Tibial nerve (tissue), 4 donors: ENCODE results near the gene TRAPPC3. TPM values are rescaled to one million over a fixed set of nuclear protein-coding genes. Genes with fewer than 3 reads are reported as not detected.

ENCODE experiments used
- DNase-seq, 2 donors: peaks; one replicate each; pipeline ENCODE4 v3.0.0-alpha.2; 2019; ENCODE audit warnings: low spot score in 2 of 2
- H3K27ac ChIP-seq, 4 donors: fragments of 200-600 bp; sonication (generic) in 3 of 4; one replicate each; pipeline ENCODE4 v1.5.1; 2017 to 2019; ENCODE audit warnings: mild to moderate bottlenecking in 1 of 4
- H3K27me3 ChIP-seq, 2 donors: fragments of 200-600 bp; sonication (generic) in 1 of 2; one replicate each; pipeline versions ENCODE4 v1.5.1 to v1.6.0; 2017 to 2019
- H3K36me3 ChIP-seq, 3 donors: fragments of 200-600 bp; sonication (generic); one replicate each; pipeline ENCODE4 v1.5.1; 2018 to 2019
- H3K4me1 ChIP-seq, 4 donors: fragments of 200-600 bp; sonication (generic) in 3 of 4; one replicate each; pipeline ENCODE4 v1.5.1; 2017 to 2019
- H3K4me3 ChIP-seq, 4 donors: fragments of 200-600 bp; sonication (generic) in 3 of 4; one replicate each; pipeline ENCODE4 v1.5.1; 2017 to 2019; ENCODE audit warnings: mild to moderate bottlenecking in 1 of 4, moderate library complexity in 1 of 4
- H3K9me3 ChIP-seq, 4 donors: fragments of 200-600 bp; sonication (generic) in 3 of 4; one replicate each; pipeline ENCODE4 v1.5.1; 2017 to 2019
- CTCF ChIP-seq, 5 experiments: fragments of 200-600 bp in 3 of 5; fragments of 450-650 bp in 2 of 5; sonication (generic) in 3 of 5; IDR thresholded peaks; one replicate each; pipeline ENCODE4 v1.5.1; 2016 to 2019; ENCODE audit warnings: antibody characterized with exemption in 5 of 5, mild to moderate bottlenecking in 3 of 5, moderate library complexity in 2 of 5
- EP300 ChIP-seq, 2 donors: sonication (generic); formaldehyde crosslinking; IDR thresholded peaks; one replicate each; pipeline ENCODE4 v1.6.1; 2017; ENCODE audit warnings: antibody characterized with exemption in 2 of 2, mild to moderate bottlenecking in 1 of 2
- POLR2A ChIP-seq, 2 donors: fragments of 450-650 bp; IDR thresholded peaks; one replicate each; pipeline ENCODE4 v1.6.1; 2017; ENCODE audit warnings: antibody characterized with exemption in 2 of 2, mild to moderate bottlenecking in 2 of 2, moderate library complexity in 2 of 2
- WGBS, 2 donors: methylation state at CpG; one replicate each; pipeline ENCODE4 v1.1.5; 2018; 5-methylcytosine and 5-hydroxymethylcytosine counted together
- total RNA-seq, 4 donors: library from RNA; depleted of rRNA; stranded (reverse); fragments of >200 nt; gene quantifications; one replicate each; pipeline ENCODE4 v1.1.0, GENCODE V29; 2016

The TRAPPC3 gene
- total RNA-seq, 4 donors from 2014 or later, result 48.0 to 90.4 (median 69.1) TPM

GRCh38 chr1:36182734-36183133 lies 33.4 kb upstream of the TRAPPC3 start:
- Histone ChIP-seq H3K27ac (peak overlapping the region in 1 of 4 donors; percentile 14), H3K9me3 (no peaks in the 10 kb centered on the region), H3K27me3 (no peaks in the 10 kb centered on the region), H3K4me3 (no peak overlapping the region), H3K4me1 (peaks cover 0 to 12% (median 5%) of the 10 kb centered on the region in 4 donors), H3K36me3 (peaks cover 4 to 44% (median 26%) of the 10 kb centered on the region in 3 donors)
- WGBS, 2 donors, result 57 to 69% methylated on average over 2 of the region's 2 CpGs
- TF ChIP-seq EP300 (IDR thresholded peaks at IDR 0.05) (no peak), POLR2A (IDR thresholded peaks at IDR 0.05) (no peak), CTCF (IDR thresholded peaks at IDR 0.05) (no peak)
- DNase-seq, result no peak

- DNase-seq, result no peak
- Histone ChIP-seq H3K4me1 (peaks cover 0 to 21% (median 5%) of the 10 kb centered on the region in 4 donors), H3K27me3 (no peaks in the 10 kb centered on the region), H3K27ac (peak overlapping the region in 3 of 4 donors; percentile 50 to 64 (median 56)), H3K4me3 (no peak overlapping the region), H3K9me3 (no peaks in the 10 kb centered on the region), H3K36me3 (peaks cover 4 to 79% (median 40%) of the 10 kb centered on the region in 3 donors)
- WGBS, 2 donors, result 84 to 92% methylated on average over 19 of the region's 19 CpGs
- no peak for TF ChIP-seq EP300 (IDR thresholded peaks at IDR 0.05)
- TF ChIP-seq POLR2A (IDR thresholded peaks at IDR 0.05), result no peak
- TF ChIP-seq CTCF (IDR thresholded peaks at IDR 0.05), result no peak
Measured at GRCh38 chr1:36179220-36179600, 29.9 kb upstream of the TRAPPC3 start.

- TF ChIP-seq CTCF (IDR thresholded peaks at IDR 0.05) (no peak), POLR2A (IDR thresholded peaks at IDR 0.05) (no peak), EP300 (IDR thresholded peaks at IDR 0.05) (no peak)
- no peak overlapping the region for H3K4me3 ChIP-seq
- no peaks in the 10 kb centered on the region for H3K9me3 ChIP-seq
- no peaks in the 10 kb centered on the region for H3K27me3 ChIP-seq
- no peak for DNase-seq
- H3K27ac ChIP-seq, result peak overlapping the region in 3 of 4 donors; percentile 50 to 64 (median 56)
- peaks cover 4 to 85% (median 45%) of the 10 kb centered on the region in 3 donors for H3K36me3 ChIP-seq
- peaks cover 0 to 21% (median 5%) of the 10 kb centered on the region in 4 donors for H3K4me1 ChIP-seq
- 82 to 83% methylated on average over 62 of the region's 62 CpGs for WGBS, 2 donors
Measured at GRCh38 chr1:36178471-36179219, 29.4 kb upstream of the TRAPPC3 start.

- WGBS, 2 donors, result 71 to 72% methylated on average over 30 to 33 of the region's 33 CpGs
- Histone ChIP-seq H3K4me3 (no peak overlapping the region), H3K36me3 (peaks cover 4 to 93% (median 45%) of the 10 kb centered on the region in 3 donors), H3K9me3 (no peaks in the 10 kb centered on the region), H3K4me1 (peaks cover 0 to 25% (median 5%) of the 10 kb centered on the region in 4 donors), H3K27ac (peak overlapping the region in 3 of 4 donors; percentile 37 to 64 (median 56)), H3K27me3 (no peaks in the 10 kb centered on the region)
- TF ChIP-seq CTCF (IDR thresholded peaks at IDR 0.05), result no peak
- TF ChIP-seq EP300 (IDR thresholded peaks at IDR 0.05), result no peak
- no peak for TF ChIP-seq POLR2A (IDR thresholded peaks at IDR 0.05)
- no peak for DNase-seq
Measured at GRCh38 chr1:36177589-36178431, 28.5 kb upstream of the TRAPPC3 start.
